MM.1S (cell line): ENCODE measurements around the gene ZIM2.

Experiments used
- DNase-seq: peaks from one replicate; pipeline ENCODE4 v3.0.0-alpha.2; 2015
- H2AFZ ChIP-seq: fragments of 300-600 bp; sonication (generic); 2 replicates; pipeline ENCODE4 v1.6.0; 2016; ENCODE audit warnings: antibody characterized with exemption, low read length
- H3F3A ChIP-seq: fragments of 300-600 bp; sonication (generic); 2 replicates; pipeline ENCODE4 v1.6.1; 2016; ENCODE audit warnings: mild to moderate bottlenecking, antibody characterized with exemption, low read length, moderate library complexity, mixed read lengths; ENCODE audit not compliant: insufficient read depth
- H3K27ac ChIP-seq: fragments of 300-600 bp; sonication (generic); 2 replicates; pipeline ENCODE4 v1.5.1; 2016; ENCODE audit warnings: mild to moderate bottlenecking, low read length
- H3K27me3 ChIP-seq: fragments of 300-600 bp; sonication (generic); replicated peaks from 2 replicates; pipeline ENCODE4 v1.6.0; 2016; ENCODE audit warnings: low read length; ENCODE audit not compliant: insufficient read depth
- H3K36me3 ChIP-seq: fragments of 300-600 bp; sonication (generic); replicated peaks from 2 replicates; pipeline ENCODE4 v1.6.1; 2016; ENCODE audit warnings: mild to moderate bottlenecking, low read length, mixed read lengths; ENCODE audit not compliant: insufficient read depth
- H3K4me1 ChIP-seq: fragments of 300-600 bp; sonication (generic); 2 replicates; pipeline ENCODE4 v1.6.1; 2016; ENCODE audit warnings: low read length, mixed read lengths
- H3K4me2 ChIP-seq: fragments of 300-600 bp; sonication (generic); 2 replicates; pipeline ENCODE4 v1.6.0; 2016; ENCODE audit warnings: low read depth, low read length
- H3K4me3 ChIP-seq: fragments of 300-600 bp; sonication (generic); 2 replicates; pipeline ENCODE4 v1.5.1; 2016; ENCODE audit warnings: low read length, mixed read lengths
- H3K79me2 ChIP-seq: fragments of 300-600 bp; sonication (generic); 2 replicates; pipeline ENCODE4 v1.6.1; 2016; ENCODE audit warnings: mixed run types, low read length, mixed read lengths
- H3K9ac ChIP-seq: fragments of 300-600 bp; sonication (generic); 2 replicates; pipeline ENCODE4 v1.6.1; 2016; ENCODE audit warnings: low read length, mixed read lengths
- H3K9me2 ChIP-seq: fragments of 300-600 bp; sonication (generic); replicated peaks from 2 replicates; pipeline ENCODE4 v1.6.1; 2016; ENCODE audit warnings: mild to moderate bottlenecking, low read length, mixed read lengths; ENCODE audit not compliant: insufficient read depth
- H3K9me3 ChIP-seq: fragments of 300-600 bp; sonication (generic); replicated peaks from 2 replicates; pipeline ENCODE4 v1.6.1; 2016; ENCODE audit warnings: mild to moderate bottlenecking, low read length, mixed read lengths; ENCODE audit not compliant: insufficient read depth
- H4K20me1 ChIP-seq: fragments of 300-600 bp; sonication (generic); 2 replicates; pipeline ENCODE4 v1.6.1; 2016; ENCODE audit warnings: mild to moderate bottlenecking, low read length, moderate library complexity, mixed read lengths; ENCODE audit not compliant: insufficient read depth
- EZH2 ChIP-seq: fragments of 300-600 bp; sonication (generic); optimal IDR thresholded peaks from 2 replicates; pipeline ENCODE3; 2017; ENCODE audit warnings: low read depth, mild to moderate bottlenecking, antibody characterized with exemption, low read length, mixed read lengths
- EZH2phosphoT487 ChIP-seq: fragments of 300-600 bp; sonication (generic); IDR thresholded peaks from 2 replicates; pipeline ENCODE4 v1.6.1; 2018; ENCODE audit warnings: antibody characterized with exemption, low read length
- TF ChIP-seq, protein P1 (sequence below): fragments of 300-600 bp; sonication (generic); IDR thresholded peaks from 2 replicates; pipeline ENCODE4 v1.5.1; 2016; ENCODE audit warnings: antibody characterized with exemption, low read length, mixed read lengths

The ZIM2 gene

DNA sequence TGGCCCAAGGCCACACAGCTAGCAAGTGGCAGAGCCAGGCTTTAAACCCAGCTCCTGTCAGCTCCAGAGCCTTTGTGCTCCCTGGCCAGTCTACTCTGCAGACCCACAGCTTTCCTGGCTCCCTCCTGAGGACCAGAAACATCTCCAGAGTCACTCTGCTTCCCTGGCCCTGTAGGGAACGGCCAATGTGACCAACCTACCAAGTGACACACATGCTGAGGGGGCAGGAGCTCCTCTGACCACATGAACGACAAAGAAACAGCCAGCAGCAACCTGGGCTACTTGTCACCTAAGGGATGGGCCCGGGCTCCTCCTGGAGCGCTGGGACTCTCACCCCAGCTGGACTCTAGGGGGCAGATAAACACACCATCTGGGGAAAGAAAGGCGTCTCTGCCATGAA is 19.3 kb downstream of the ZIM2 start:
- Histone ChIP-seq H3K79me2 (no peaks in the 10 kb centered on the region), H3K9me2 (no peaks in the 10 kb centered on the region)

DNA sequence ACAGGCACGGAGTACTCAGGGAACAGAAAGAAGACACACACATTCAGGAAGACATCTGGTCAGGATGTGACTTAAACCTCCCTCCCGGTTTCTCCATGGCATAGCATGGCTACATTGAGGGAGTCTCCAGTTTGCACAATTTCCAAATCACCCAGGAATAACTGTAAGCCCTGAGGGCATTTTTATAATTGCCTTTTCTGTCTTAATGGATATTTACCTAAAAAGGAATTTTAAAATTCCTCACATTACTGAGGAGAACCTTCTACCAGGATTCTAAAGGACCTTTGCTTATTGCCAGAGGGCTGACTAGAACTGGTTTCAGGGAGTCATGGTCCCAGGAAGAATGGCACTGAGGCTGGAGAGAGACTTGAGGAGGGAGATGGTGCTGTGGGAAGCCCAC is 21.4 kb downstream of the ZIM2 start:
- Histone ChIP-seq H3K36me3 (no peaks in the 10 kb centered on the region), H3K4me2 (no peak overlapping the region), H3K27ac (no peak overlapping the region), H3K9me3 (no peaks in the 10 kb centered on the region), H3K9me2 (no peaks in the 10 kb centered on the region), H3F3A (no peaks in the 10 kb centered on the region), H3K79me2 (no peaks in the 10 kb centered on the region), H2AFZ (no peak overlapping the region), H3K4me3 (no peak overlapping the region), H4K20me1 (no peaks in the 10 kb centered on the region), H3K27me3 (no peaks in the 10 kb centered on the region), H3K4me1 (no peaks in the 10 kb centered on the region), H3K9ac (no peak overlapping the region)
- TF ChIP-seq EZH2phosphoT487 (no peak), EZH2 (no peak)
- TF ChIP-seq, protein P1, sequence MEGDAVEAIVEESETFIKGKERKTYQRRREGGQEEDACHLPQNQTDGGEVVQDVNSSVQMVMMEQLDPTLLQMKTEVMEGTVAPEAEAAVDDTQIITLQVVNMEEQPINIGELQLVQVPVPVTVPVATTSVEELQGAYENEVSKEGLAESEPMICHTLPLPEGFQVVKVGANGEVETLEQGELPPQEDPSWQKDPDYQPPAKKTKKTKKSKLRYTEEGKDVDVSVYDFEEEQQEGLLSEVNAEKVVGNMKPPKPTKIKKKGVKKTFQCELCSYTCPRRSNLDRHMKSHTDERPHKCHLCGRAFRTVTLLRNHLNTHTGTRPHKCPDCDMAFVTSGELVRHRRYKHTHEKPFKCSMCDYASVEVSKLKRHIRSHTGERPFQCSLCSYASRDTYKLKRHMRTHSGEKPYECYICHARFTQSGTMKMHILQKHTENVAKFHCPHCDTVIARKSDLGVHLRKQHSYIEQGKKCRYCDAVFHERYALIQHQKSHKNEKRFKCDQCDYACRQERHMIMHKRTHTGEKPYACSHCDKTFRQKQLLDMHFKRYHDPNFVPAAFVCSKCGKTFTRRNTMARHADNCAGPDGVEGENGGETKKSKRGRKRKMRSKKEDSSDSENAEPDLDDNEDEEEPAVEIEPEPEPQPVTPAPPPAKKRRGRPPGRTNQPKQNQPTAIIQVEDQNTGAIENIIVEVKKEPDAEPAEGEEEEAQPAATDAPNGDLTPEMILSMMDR, result no peak
- DNase-seq, result no peak

More for the DNA sequence above, 19.3 kb downstream of the ZIM2 start:
- Histone ChIP-seq H3K4me1 (no peaks in the 10 kb centered on the region), H3K4me3 (no peak overlapping the region), H3F3A (no peaks in the 10 kb centered on the region), H3K27ac (no peak overlapping the region), H2AFZ (no peak overlapping the region), H3K4me2 (no peak overlapping the region), H3K27me3 (no peaks in the 10 kb centered on the region), H3K9ac (no peak overlapping the region), H4K20me1 (no peaks in the 10 kb centered on the region), H3K9me3 (no peaks in the 10 kb centered on the region), H3K36me3 (no peaks in the 10 kb centered on the region)
- TF ChIP-seq EZH2phosphoT487, result no peak
- TF ChIP-seq EZH2, result no peak
- TF ChIP-seq, protein P1, result no peak
- no peak for DNase-seq

DNA sequence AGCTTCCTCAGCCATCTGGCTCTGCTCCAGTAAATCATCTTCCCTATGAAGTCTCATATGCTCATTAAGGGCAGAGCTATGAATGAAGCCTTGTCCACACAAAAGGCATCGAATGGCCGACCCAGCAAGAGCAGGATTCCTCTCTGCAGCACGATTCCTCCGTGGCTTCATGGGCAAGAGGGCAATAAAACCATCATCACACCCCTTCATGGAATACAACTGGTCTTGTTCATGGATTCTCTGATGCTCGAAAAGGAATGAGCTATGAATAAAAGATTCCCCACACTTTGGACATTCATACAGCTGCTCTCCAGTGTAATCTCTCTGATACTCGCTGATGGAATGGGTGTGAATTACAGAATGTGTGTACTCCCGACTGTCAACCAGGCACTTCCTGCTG is 25.9 kb downstream of the ZIM2 start:
- no peak overlapping the region for H2AFZ ChIP-seq
- H3F3A ChIP-seq, result no peaks in the 10 kb centered on the region
- H3K4me2 ChIP-seq, result no peak overlapping the region
- TF ChIP-seq, protein P1, result no peak
- TF ChIP-seq EZH2 (no peak), EZH2phosphoT487 (no peak)
- DNase-seq, result no peak
- H3K9me3 ChIP-seq, result no peaks in the 10 kb centered on the region
- no peaks in the 10 kb centered on the region for H3K36me3 ChIP-seq
- no peaks in the 10 kb centered on the region for H4K20me1 ChIP-seq
- no peak overlapping the region for H3K27ac ChIP-seq
- H3K4me3 ChIP-seq, result no peak overlapping the region
- no peak overlapping the region for H3K9ac ChIP-seq
- no peaks in the 10 kb centered on the region for H3K9me2 ChIP-seq
- H3K27me3 ChIP-seq, result no peaks in the 10 kb centered on the region
- H3K79me2 ChIP-seq, result no peaks in the 10 kb centered on the region
- no peaks in the 10 kb centered on the region for H3K4me1 ChIP-seq
